CD4-positive, alpha-beta T cell treated with Interferon gamma for 1 hour (primary cell): ENCODE measurements around the gene EIF2S1.
"Not testable (repeated sequence)": the region's sequence is repeated elsewhere in the genome, so short reads cannot be mapped to it uniquely, and the experiment has no call there.

Experiments
- DNase-seq: peaks from one replicate; pipeline ENCODE4 v3.0.0-alpha.2; 2020

Gene EIF2S1

GRCh38 chr14:67413806-67414769 lies 54.0 kb downstream of the EIF2S1 start:
- peak; percentile 22 for DNase-seq

GRCh38 chr14:67415610-67416009 lies 55.5 kb downstream of the EIF2S1 start:
- DNase-seq = not testable (repeated sequence)

GRCh38 chr14:67416085-67416484 lies 56.0 kb downstream of the EIF2S1 start:
- no peak for DNase-seq

GRCh38 chr14:67416810-67417209 lies 56.7 kb downstream of the EIF2S1 start:
- no peak for DNase-seq

- no peak for DNase-seq
These were observed 57.5 kb downstream of the EIF2S1 start for GRCh38 chr14:67417633-67418032.

GRCh38 chr14:67418401-67419191 lies 58.5 kb downstream of the EIF2S1 start:
- DNase-seq = no peak

- DNase-seq = peak; percentile 8
These were observed 60.1 kb downstream of the EIF2S1 start for GRCh38 chr14:67420102-67420739.

GRCh38 chr14:67421356-67422224 lies 61.5 kb downstream of the EIF2S1 start:
- DNase-seq = no peak

GRCh38 chr14:67423424-67423823 lies 63.3 kb downstream of the EIF2S1 start:
- DNase-seq = no peak

- no peak for DNase-seq
These were observed 64.4 kb downstream of the EIF2S1 start for GRCh38 chr14:67424539-67424938.

GRCh38 chr14:67425608-67426007 lies 65.5 kb downstream of the EIF2S1 start:
- no peak for DNase-seq

- no peak for DNase-seq
These were observed 66.0 kb downstream of the EIF2S1 start for GRCh38 chr14:67426161-67426560.

GRCh38 chr14:67426983-67427606 lies 67.0 kb downstream of the EIF2S1 start:
- DNase-seq = peak; percentile 68

- DNase-seq = no peak
These were observed 68.4 kb downstream of the EIF2S1 start for GRCh38 chr14:67428501-67429031.

GRCh38 chr14:67429510-67430205 lies 69.5 kb downstream of the EIF2S1 start:
- DNase-seq = no peak

- DNase-seq = no peak
These were observed 72.0 kb downstream of the EIF2S1 start for GRCh38 chr14:67432050-67432564.

- no peak for DNase-seq
These were observed 75.5 kb downstream of the EIF2S1 start for GRCh38 chr14:67435603-67436002.
